ENCODE results near the gene EMC6. TPM values are rescaled to one million over a fixed set of nuclear protein-coding genes. Genes with fewer than 3 reads are reported as not detected.

Gene EMC6
- total RNA-seq = 57.0 TPM
- long read RNA-seq, transcript EMC6-201 (2 exons, 653 nt) = major isoform, 34 of 56 reads
- long read RNA-seq, transcript EMC6-202 (2 exons, 762 nt) = minor isoform, 13 of 56 reads
- long read RNA-seq, partial matches to known transcripts = 0 of 56 reads
- long read RNA-seq, other reads (novel, unspliced or antisense) = 9 of 56 reads

DNA sequence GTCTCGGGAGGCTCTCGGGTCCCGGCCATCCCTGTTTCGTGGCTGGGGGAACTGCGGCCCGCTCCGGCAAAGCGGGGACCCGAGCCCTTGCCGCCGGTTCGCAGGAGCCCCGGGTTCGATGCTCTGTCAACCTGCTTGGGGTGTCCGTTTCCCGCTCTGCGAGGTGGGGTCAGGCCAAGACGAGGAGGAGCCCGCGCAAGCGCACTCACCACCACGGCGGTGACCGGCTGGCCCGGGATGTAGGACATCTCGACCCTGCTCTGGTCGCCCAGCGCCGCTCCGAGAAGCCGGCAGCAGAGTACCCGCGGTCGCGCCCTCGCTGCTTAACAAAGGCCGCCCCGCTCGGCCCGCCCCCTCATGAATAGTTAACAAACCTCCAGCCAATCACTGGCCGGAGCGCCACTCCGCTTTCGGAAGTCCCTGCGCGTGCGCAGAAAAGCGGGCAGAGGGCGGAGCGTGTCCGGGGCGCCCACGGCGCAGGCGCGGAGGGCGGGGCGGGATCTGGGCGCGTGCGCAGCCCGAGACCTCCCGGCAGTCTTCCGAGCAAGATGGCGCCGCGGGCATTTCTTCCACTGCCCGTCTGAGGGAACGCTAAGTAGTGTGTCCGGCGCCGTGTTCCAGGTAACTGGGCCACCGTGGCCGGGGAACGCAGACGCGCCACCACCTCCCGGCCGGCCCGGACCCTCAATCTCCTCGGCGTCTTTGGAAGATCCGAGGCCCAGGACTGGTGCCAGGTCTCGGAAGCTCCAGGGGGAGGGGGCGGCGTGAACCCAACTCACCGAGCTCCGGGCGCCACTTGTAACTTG, at the start of gene EMC6, which contains the start of gene TAX1BP3:
EMC6 (plus strand) TSS at position 534 of the 806 bp plus-strand sequence. CDS start 335 bp downstream, outside the sequence.
TAX1BP3 (minus strand) TSS at position 300 of the 806 bp plus-strand sequence; CDS start at position 248, 52 bp downstream.
- Histone ChIP-seq H3K4me1 (peaks cover 63% of the 10 kb centered on the region), H3K27ac (replicated peaks) (peak within 1 kb of the TSS; percentile 100), H3K4me3 (peak within 1 kb of the TSS; percentile 89), H3K9me3 (replicated peaks) (no peaks in the 10 kb centered on the region), H3K27me3 (ENCODE audit: low read depth) (no peaks in the 10 kb centered on the region), H3K36me3 (peaks cover 16% of the 10 kb centered on the region)
- TF ChIP-seq CTCF (IDR thresholded peaks at IDR 0.05; ENCODE audit: borderline replicate concordance) = no peak
- DNase-seq = peak; percentile 99
- intact Hi-C loops (cut with micrococcal nuclease) = no loop called here

DNA sequence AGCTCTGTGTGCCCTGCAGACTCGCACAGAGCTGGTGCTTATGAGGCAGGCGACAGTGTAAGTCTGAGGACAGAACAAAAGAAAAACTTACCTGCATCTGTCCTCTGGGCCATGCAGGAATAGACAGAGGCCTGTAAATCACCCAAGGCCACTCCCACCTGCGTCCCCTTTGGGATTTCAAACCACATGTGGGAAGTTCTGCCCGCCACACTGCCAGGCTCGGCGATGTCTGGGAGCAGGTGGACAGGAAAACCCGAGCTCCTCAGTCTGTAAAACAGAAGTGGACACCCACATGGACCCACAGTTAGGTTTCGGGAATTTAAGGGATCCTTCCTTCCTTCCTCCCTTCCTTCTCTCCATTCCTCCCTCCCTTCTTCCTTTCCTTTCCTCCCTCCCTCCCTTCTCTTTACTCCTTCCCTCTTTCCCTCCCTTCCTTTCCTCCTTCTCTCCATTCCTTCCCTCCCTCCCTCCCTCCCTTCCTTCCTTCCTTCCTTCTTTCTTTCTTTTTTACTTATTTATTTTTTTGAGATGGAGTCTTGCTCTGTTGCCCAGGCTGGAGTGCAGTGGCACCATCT, 47.4 kb upstream of the EMC6 start:
- TF ChIP-seq CTCF (IDR thresholded peaks at IDR 0.05; ENCODE audit: borderline replicate concordance) = no peak
- Histone ChIP-seq H3K9me3 (replicated peaks) (no peaks in the 10 kb centered on the region), H3K27me3 (ENCODE audit: low read depth) (no peaks in the 10 kb centered on the region), H3K4me3 (no peak overlapping the region), H3K27ac (replicated peaks) (no peak overlapping the region), H3K4me1 (no peaks in the 10 kb centered on the region), H3K36me3 (peaks cover 96% of the 10 kb centered on the region)
- intact Hi-C loops (cut with micrococcal nuclease) = no loop called here
- no peak for DNase-seq

DNA sequence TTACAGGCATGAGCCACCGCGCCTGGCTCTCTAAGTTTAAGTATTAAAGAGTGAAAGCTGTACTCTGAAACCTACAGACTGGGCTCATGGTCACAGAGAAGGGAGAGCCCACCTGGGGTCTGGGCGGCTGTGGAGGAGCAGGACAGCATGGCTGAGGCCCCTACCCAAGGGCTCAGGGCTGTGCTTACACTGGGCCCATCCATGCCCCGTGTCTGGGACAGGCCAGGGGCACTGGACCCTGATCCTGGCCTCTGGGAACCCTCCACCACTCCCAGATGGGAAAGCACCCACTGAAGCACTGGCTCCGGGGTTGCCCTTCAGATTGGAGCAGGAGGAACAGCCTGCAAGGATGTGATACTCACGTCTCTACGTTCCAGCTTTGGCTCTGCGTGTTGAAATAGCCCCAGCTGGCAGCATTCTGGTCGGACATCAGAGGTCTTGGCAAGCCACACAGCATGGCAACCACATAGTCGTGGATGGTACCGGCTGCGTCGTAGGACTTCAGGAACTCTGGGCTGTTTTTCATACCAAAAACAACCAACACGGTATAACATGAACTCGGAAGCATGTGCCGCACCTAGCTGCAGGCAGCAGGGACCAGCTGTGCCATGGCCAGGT, 45.5 kb upstream of the EMC6 start:
- Histone ChIP-seq H3K4me1 (peaks cover 10% of the 10 kb centered on the region), H3K4me3 (no peak overlapping the region), H3K27ac (replicated peaks) (no peak overlapping the region), H3K27me3 (ENCODE audit: low read depth) (no peaks in the 10 kb centered on the region), H3K9me3 (replicated peaks) (no peaks in the 10 kb centered on the region), H3K36me3 (peaks cover 96% of the 10 kb centered on the region)
- intact Hi-C loops (cut with micrococcal nuclease) = no loop called here
- DNase-seq = no peak
- TF ChIP-seq CTCF (IDR thresholded peaks at IDR 0.05; ENCODE audit: borderline replicate concordance) = no peak

- intact Hi-C loops (cut with micrococcal nuclease) = no loop called here
- H3K4me3 ChIP-seq = no peak overlapping the region
- DNase-seq = no peak
- H3K4me1 ChIP-seq = peaks cover 27% of the 10 kb centered on the region
- no peaks in the 10 kb centered on the region for H3K27me3 ChIP-seq (ENCODE audit: low read depth)
- H3K36me3 ChIP-seq = peaks cover 80% of the 10 kb centered on the region
- no peak for TF ChIP-seq CTCF (IDR thresholded peaks at IDR 0.05; ENCODE audit: borderline replicate concordance)
- no peaks in the 10 kb centered on the region for H3K9me3 ChIP-seq (replicated peaks)
- peak overlapping the region; percentile 55 for H3K27ac ChIP-seq (replicated peaks)
These were observed 41.5 kb upstream of the EMC6 start for GRCh38 chr17:3626831-3627768.

Measured in left ventricle myocardium inferior (tissue), 1 donor.